Adrenal gland (tissue), 5 donors: ENCODE data around the gene NYAP2.

Source experiments
- CTCF ChIP-seq, 6 experiments: fragments of 450-650 bp in 4 of 6; fragments of 200-600 bp in 2 of 6; sonication (generic) in 1 of 6; IDR thresholded peaks; 1 replicate in 5 of 6; 2 replicates in 1 of 6; pipeline versions ENCODE4 v1.5.1 to v1.8.0; 2016 to 2021; ENCODE audit warnings: antibody characterized with exemption in 6 of 6, mild to moderate bottlenecking in 2 of 6, moderate library complexity in 1 of 6
- POLR2A ChIP-seq, 2 donors: fragments of 450-650 bp; IDR thresholded peaks; one replicate each; pipeline ENCODE4 v1.6.1; 2017; ENCODE audit warnings: antibody characterized with exemption in 2 of 2, mild to moderate bottlenecking in 2 of 2, moderate library complexity in 1 of 2
- donor health status: DM: no; HTN: no; CAD: no.

- TF ChIP-seq POLR2A (IDR thresholded peaks at IDR 0.05) (no peak), CTCF (IDR thresholded peaks at IDR 0.05) (no peak)
These were observed 94.6 kb downstream of the NYAP2 start for GRCh38 chr2:225494100-225494459.
